ENCODE results near the gene SAMD10.
"Not testable (repeated sequence)": the region's sequence is repeated elsewhere in the genome, so short reads cannot be mapped to it uniquely, and the experiment has no call there.

SAMD10 gene

DNA sequence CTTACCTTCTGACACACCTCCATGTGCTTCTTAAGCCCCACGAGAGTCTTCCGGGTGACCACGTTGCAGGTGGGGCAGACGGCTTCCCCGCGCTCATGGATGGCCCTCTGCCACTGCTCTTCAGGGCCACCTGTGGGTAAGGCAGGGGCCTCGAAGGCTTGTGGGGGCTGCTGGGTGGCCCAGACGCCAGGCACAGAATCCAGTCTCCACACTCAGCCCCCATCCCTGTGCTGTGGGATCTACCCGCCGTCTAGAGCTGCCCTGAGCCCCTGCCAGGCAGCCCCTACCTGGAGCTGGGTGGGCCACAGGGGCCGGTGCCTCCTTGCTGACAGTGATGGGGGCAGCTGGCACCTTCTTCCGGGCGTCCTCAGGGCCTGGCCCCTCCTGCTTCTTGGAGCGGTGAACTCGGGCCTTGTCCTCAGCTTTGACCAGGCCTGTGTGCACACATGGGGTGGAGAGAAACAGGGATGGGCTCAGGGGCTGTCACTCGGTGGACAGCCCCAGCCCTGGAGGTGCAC lies 15.6 kb downstream of the SAMD10 start:
- no peak for DNase-seq
- POLR2A ChIA-PET, result no interaction called here
- Histone ChIP-seq H3K27me3 (replicated peaks in 2 of 5; ENCODE audit: control insufficient read depth in 4 of 5, insufficient read depth in 5 of 5, low read length in 4 of 5) (no peaks in the 10 kb centered on the region), H3K4me3 (ENCODE audit: control insufficient read depth in 1 of 7, extremely low read depth in 1 of 7, insufficient read depth in 4 of 7, low read depth in 2 of 7, low read length in 6 of 7) (no peak overlapping the region), H3K27ac (ENCODE audit: insufficient read depth in 1 of 2, low read depth in 1 of 2, low read length in 2 of 2, poor library complexity in 1 of 2, severe bottlenecking in 2 of 2) (no peak overlapping the region), H3K36me3 (ENCODE audit: control insufficient read depth in 4 of 4, insufficient read depth in 4 of 4, low read length in 3 of 4) (peaks cover 13 to 79% (median 56%) of the 10 kb centered on the region in 4 experiments), H3K4me1 (ENCODE audit: control extremely low read depth in 1 of 4, control insufficient read depth in 4 of 4, insufficient read depth in 4 of 4, low read length in 3 of 4) (peaks cover 0 to 14% (median 10%) of the 10 kb centered on the region in 4 experiments), H3K9me3 (ENCODE audit: control extremely low read depth in 1 of 5, control insufficient read depth in 4 of 5, insufficient read depth in 2 of 5, low read depth in 1 of 5, low read length in 4 of 5) (peaks cover 0 to 16% (median 0%) of the 10 kb centered on the region in 5 experiments)
- 97% methylated on average over 15 of the region's 16 CpGs for WGBS (ENCODE audit: insufficient coverage)
- CTCF ChIA-PET, result interaction anchor here (0.6 to 1.2 kb wide), 3 partner anchors 10 to 17 kb away, joined by 3 to 4 read pairs (median 3); partner anchors contain the start of gene PRPF6

GRCh38 chr20:63963348-63963741 lies 16.1 kb downstream of the SAMD10 start:
- 89% methylated on average over 26 of the region's 27 CpGs for whole genome bisulfite sequencing (ENCODE audit: insufficient coverage)
- POLR2A ChIA-PET, result no interaction called here
- Histone ChIP-seq H3K4me1 (ENCODE audit: control extremely low read depth in 1 of 4, control insufficient read depth in 4 of 4, insufficient read depth in 4 of 4, low read length in 3 of 4) (peaks cover 0 to 12% (median 6%) of the 10 kb centered on the region in 4 experiments), H3K36me3 (ENCODE audit: control insufficient read depth in 4 of 4, insufficient read depth in 4 of 4, low read length in 3 of 4) (peaks cover 13 to 81% (median 58%) of the 10 kb centered on the region in 4 experiments), H3K4me3 (ENCODE audit: control insufficient read depth in 1 of 7, extremely low read depth in 1 of 7, insufficient read depth in 4 of 7, low read depth in 2 of 7, low read length in 6 of 7) (no peak overlapping the region), H3K9me3 (ENCODE audit: control extremely low read depth in 1 of 5, control insufficient read depth in 4 of 5, insufficient read depth in 2 of 5, low read depth in 1 of 5, low read length in 4 of 5) (peaks cover 0 to 16% (median 0%) of the 10 kb centered on the region in 5 experiments), H3K27me3 (replicated peaks in 2 of 5; ENCODE audit: control insufficient read depth in 4 of 5, insufficient read depth in 5 of 5, low read length in 4 of 5) (no peaks in the 10 kb centered on the region), H3K27ac (ENCODE audit: insufficient read depth in 1 of 2, low read depth in 1 of 2, low read length in 2 of 2, poor library complexity in 1 of 2, severe bottlenecking in 2 of 2) (no peak overlapping the region)
- no peak for DNase-seq
- CTCF ChIA-PET, result interaction anchor here (1.0 to 1.2 kb wide), 2 partner anchors 10 to 12 kb away, joined by 3 to 4 read pairs; no protein-coding TSS in a partner anchor

DNA sequence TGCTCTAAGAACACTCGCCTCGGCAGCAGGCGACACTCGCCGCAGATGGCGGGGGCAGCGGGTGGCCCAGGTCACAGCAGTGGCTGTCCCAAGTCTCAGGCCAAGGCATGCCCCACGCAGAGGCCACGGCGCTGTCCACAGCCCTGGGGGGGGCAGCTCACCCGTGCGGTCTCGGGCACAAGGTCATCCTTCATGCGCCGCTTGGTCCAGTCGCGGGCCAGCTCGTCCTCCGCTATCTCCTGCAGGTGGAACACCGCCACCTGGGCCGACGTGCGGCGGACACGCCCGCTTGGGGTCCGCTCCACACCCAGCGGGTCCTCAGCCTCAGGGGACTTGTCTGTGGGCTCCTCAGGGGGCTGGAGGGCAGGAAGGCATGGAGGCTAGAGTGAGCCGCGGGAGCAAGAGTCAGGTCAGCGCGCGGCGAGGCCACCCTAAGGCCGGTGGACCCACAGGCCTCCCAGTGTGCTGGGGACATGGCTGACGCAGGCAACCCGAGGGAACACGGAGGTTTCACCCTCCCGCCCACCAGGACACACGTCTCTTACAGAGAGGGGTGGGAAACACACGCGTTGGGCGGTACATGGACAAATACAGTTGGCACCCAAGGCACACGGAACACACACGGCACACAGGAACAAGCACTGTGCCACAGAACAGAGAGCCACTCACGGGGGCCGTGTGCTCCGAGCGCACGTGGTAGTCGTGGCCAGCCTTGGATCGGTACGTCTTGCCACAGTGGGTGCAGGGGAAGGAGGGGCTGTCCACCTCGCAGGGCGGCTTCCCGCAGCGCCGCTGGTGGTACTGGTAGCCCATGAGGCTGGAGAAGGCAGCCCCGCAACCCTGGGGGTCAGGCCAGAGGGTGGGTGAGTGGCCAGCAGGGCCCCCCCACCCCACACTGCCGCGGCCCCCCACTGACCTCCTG lies 16.8 kb downstream of the SAMD10 start:
- H3K27me3 ChIP-seq (replicated peaks in 2 of 5; ENCODE audit: control insufficient read depth in 4 of 5, insufficient read depth in 5 of 5, low read length in 4 of 5), result no peaks in the 10 kb centered on the region
- ChIA-PET CTCF (interaction anchor here (1.3 kb wide), 1 partner anchor 51 kb away, joined by 3 read pairs; no protein-coding TSS in a partner anchor), POLR2A (no interaction called here)
- H3K9me3 ChIP-seq (ENCODE audit: control extremely low read depth in 1 of 5, control insufficient read depth in 4 of 5, insufficient read depth in 2 of 5, low read depth in 1 of 5, low read length in 4 of 5), result peaks cover 0 to 16% (median 0%) of the 10 kb centered on the region in 5 experiments
- DNase-seq, result no peak
- no peak overlapping the region for H3K27ac ChIP-seq (ENCODE audit: insufficient read depth in 1 of 2, low read depth in 1 of 2, low read length in 2 of 2, poor library complexity in 1 of 2, severe bottlenecking in 2 of 2)
- H3K4me3 ChIP-seq (ENCODE audit: control insufficient read depth in 1 of 7, extremely low read depth in 1 of 7, insufficient read depth in 4 of 7, low read depth in 2 of 7, low read length in 6 of 7), result no peak overlapping the region
- peaks cover 13 to 75% (median 56%) of the 10 kb centered on the region in 4 experiments for H3K36me3 ChIP-seq (ENCODE audit: control insufficient read depth in 4 of 4, insufficient read depth in 4 of 4, low read length in 3 of 4)
- WGBS (ENCODE audit: insufficient coverage), result 97% methylated on average over 52 of the region's 61 CpGs
- peaks cover 0 to 10% (median 7%) of the 10 kb centered on the region in 4 experiments for H3K4me1 ChIP-seq (ENCODE audit: control extremely low read depth in 1 of 4, control insufficient read depth in 4 of 4, insufficient read depth in 4 of 4, low read length in 3 of 4)

DNA sequence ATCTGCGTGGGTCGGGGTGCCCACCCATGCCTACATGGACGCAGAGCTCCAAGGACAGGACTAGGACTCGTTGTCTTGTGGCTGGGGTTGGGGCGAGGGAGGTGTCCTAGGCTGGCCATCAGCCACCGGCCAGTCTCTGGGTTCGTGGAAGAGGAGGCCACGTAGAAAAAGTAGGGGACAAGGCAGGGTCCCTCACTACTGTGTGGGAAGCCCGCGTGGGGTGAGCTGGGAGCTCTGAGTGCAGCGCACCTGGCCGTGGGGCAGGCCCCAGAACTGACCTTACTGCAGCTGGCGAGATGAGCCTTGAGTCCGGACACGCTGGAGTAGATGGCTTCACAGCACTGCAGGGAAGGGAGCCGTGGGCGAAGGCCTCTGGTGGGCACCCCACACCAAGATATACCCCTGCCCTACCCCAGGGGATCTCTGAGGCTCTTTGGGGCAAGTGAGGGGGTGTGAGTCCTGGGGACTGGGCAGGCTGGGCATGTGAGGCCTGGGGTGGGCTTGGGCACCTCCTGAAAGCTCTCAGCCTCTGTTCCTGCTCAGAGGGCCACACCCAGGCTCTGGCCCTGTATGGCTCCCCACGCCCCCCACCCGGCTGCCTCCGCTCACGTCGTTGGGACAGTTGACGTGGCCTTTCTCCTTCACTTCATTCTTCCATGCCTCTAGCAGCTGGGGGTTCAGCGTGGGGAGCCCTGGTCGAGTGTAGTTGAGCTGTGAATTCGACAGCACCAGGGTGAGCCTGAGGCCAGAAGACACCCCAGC lies 17.6 kb downstream of the SAMD10 start:
- no peak overlapping the region for H3K4me3 ChIP-seq (ENCODE audit: control insufficient read depth in 1 of 7, extremely low read depth in 1 of 7, insufficient read depth in 4 of 7, low read depth in 2 of 7, low read length in 6 of 7)
- POLR2A ChIA-PET, result no interaction called here
- peaks cover 0 to 17% (median 14%) of the 10 kb centered on the region in 4 experiments for H3K4me1 ChIP-seq (ENCODE audit: control extremely low read depth in 1 of 4, control insufficient read depth in 4 of 4, insufficient read depth in 4 of 4, low read length in 3 of 4)
- H3K9me3 ChIP-seq (ENCODE audit: control extremely low read depth in 1 of 5, control insufficient read depth in 4 of 5, insufficient read depth in 2 of 5, low read depth in 1 of 5, low read length in 4 of 5), result peaks cover 0 to 13% (median 0%) of the 10 kb centered on the region in 5 experiments
- no peak for DNase-seq
- CTCF ChIA-PET, result interaction anchor here (1.3 kb wide), 1 partner anchor 50 kb away, joined by 3 read pairs; no protein-coding TSS in a partner anchor
- H3K36me3 ChIP-seq (ENCODE audit: control insufficient read depth in 4 of 4, insufficient read depth in 4 of 4, low read length in 3 of 4), result peaks cover 13 to 67% (median 48%) of the 10 kb centered on the region in 4 experiments
- 93% methylated on average over 19 of the region's 26 CpGs for WGBS (ENCODE audit: insufficient coverage)
- H3K27me3 ChIP-seq (replicated peaks in 2 of 5; ENCODE audit: control insufficient read depth in 4 of 5, insufficient read depth in 5 of 5, low read length in 4 of 5), result no peaks in the 10 kb centered on the region
- no peak overlapping the region for H3K27ac ChIP-seq (ENCODE audit: insufficient read depth in 1 of 2, low read depth in 1 of 2, low read length in 2 of 2, poor library complexity in 1 of 2, severe bottlenecking in 2 of 2)

DNA sequence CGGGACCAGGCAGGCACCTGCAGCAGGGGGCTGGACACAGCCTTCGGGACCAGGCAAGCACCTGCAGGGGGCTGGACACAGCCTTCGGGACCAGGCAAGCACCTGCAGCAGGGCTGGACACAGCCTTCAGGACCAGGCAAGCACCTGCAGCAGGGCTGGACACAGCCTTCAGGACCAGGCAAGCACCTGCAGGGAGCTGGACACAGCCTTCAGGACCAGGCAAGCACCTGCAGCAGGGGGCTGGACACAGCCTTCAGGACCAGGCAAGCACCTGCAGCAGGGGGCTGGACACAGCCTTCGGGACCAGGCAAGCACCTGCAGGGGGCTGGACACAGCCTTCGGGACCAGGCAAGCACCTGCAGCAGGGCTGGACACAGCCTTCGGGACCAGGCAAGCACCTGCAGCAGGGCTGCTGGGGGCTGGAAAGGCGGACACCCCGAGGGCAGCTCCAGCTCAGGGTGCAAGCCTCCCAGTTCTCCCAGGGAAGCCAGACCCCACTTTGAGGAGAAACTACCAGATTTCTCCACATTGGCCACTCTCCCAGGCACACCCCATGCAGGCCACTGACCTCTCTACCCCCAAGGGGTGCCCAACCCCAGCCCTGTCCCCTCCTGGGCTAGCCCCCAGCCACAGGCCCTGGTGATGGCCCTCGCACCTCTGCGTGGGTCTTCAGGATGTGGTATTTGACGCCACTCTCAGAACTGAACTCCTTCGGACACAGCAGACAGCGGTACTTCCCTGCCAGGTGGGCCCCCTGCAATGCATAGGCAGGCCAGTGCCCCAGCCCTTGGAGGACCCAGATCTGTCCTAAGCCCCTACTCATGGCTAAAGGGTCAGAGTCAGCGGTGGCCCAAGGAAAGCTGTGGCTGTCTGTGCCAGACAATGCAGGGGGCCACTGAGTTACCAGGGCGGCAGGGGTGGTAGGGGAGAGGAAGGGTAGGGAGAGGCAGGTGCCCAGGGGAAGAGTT lies 18.5 kb downstream of the SAMD10 start:
- H3K9me3 ChIP-seq (ENCODE audit: control extremely low read depth in 1 of 5, control insufficient read depth in 4 of 5, insufficient read depth in 2 of 5, low read depth in 1 of 5, low read length in 4 of 5); H3K27me3 ChIP-seq (replicated peaks in 2 of 5; ENCODE audit: control insufficient read depth in 4 of 5, insufficient read depth in 5 of 5, low read length in 4 of 5); H3K4me3 ChIP-seq (ENCODE audit: control insufficient read depth in 1 of 7, extremely low read depth in 1 of 7, insufficient read depth in 4 of 7, low read depth in 2 of 7, low read length in 6 of 7); DNase-seq; POLR2A ChIA-PET; H3K27ac ChIP-seq (ENCODE audit: insufficient read depth in 1 of 2, low read depth in 1 of 2, low read length in 2 of 2, poor library complexity in 1 of 2, severe bottlenecking in 2 of 2): not testable (repeated sequence)
- Histone ChIP-seq H3K36me3 (ENCODE audit: control insufficient read depth in 4 of 4, insufficient read depth in 4 of 4, low read length in 3 of 4) (peaks cover 11 to 57% (median 40%) of the 10 kb centered on the region in 4 experiments), H3K4me1 (ENCODE audit: control extremely low read depth in 1 of 4, control insufficient read depth in 4 of 4, insufficient read depth in 4 of 4, low read length in 3 of 4) (peaks cover 0 to 20% (median 17%) of the 10 kb centered on the region in 4 experiments)
- WGBS (ENCODE audit: insufficient coverage), result 93% methylated on average over 11 of the region's 15 CpGs
- CTCF ChIA-PET, result interaction anchor here (1.3 kb wide), 1 partner anchor 50 kb away, joined by 3 read pairs; no protein-coding TSS in a partner anchor

GRCh38 chr20:63959699-63960075 lies 19.8 kb downstream of the SAMD10 start:
- H3K4me3 ChIP-seq (ENCODE audit: control insufficient read depth in 1 of 7, extremely low read depth in 1 of 7, insufficient read depth in 4 of 7, low read depth in 2 of 7, low read length in 6 of 7), result no peak overlapping the region
- no peak overlapping the region for H3K27ac ChIP-seq (ENCODE audit: insufficient read depth in 1 of 2, low read depth in 1 of 2, low read length in 2 of 2, poor library complexity in 1 of 2, severe bottlenecking in 2 of 2)
- peaks cover 0 to 31% (median 29%) of the 10 kb centered on the region in 4 experiments for H3K4me1 ChIP-seq (ENCODE audit: control extremely low read depth in 1 of 4, control insufficient read depth in 4 of 4, insufficient read depth in 4 of 4, low read length in 3 of 4)
- H3K36me3 ChIP-seq (ENCODE audit: control insufficient read depth in 4 of 4, insufficient read depth in 4 of 4, low read length in 3 of 4), result peaks cover 11 to 57% (median 39%) of the 10 kb centered on the region in 4 experiments
- no peaks in the 10 kb centered on the region for H3K27me3 ChIP-seq (replicated peaks in 2 of 5; ENCODE audit: control insufficient read depth in 4 of 5, insufficient read depth in 5 of 5, low read length in 4 of 5)
- H3K9me3 ChIP-seq (ENCODE audit: control extremely low read depth in 1 of 5, control insufficient read depth in 4 of 5, insufficient read depth in 2 of 5, low read depth in 1 of 5, low read length in 4 of 5), result peaks cover 0 to 3% (median 0%) of the 10 kb centered on the region in 5 experiments
- DNase-seq, result no peak
- 97% methylated on average over 17 of the region's 17 CpGs for WGBS (ENCODE audit: insufficient coverage)
- ChIA-PET POLR2A (no interaction called here), CTCF (interaction anchor here (1.6 kb wide), 1 partner anchor 14 kb away, joined by 4 read pairs; no protein-coding TSS in a partner anchor)
